Tibial nerve (tissue), 4 donors: ENCODE measurements around the gene AOC2. TPM values are rescaled to one million over a fixed set of nuclear protein-coding genes. Genes with fewer than 3 reads are reported as not detected.
"Not testable (repeated sequence)": the region's sequence is repeated elsewhere in the genome, so short reads cannot be mapped to it uniquely, and the experiment has no call there.

ENCODE experiments used
- DNase-seq, 2 donors: peaks; one replicate each; pipeline ENCODE4 v3.0.0-alpha.2; 2019; ENCODE audit warnings: low spot score in 2 of 2
- H3K27ac ChIP-seq, 4 donors: fragments of 200-600 bp; sonication (generic) in 3 of 4; one replicate each; pipeline ENCODE4 v1.5.1; 2017 to 2019; ENCODE audit warnings: mild to moderate bottlenecking in 1 of 4
- H3K27me3 ChIP-seq, 2 donors: fragments of 200-600 bp; sonication (generic) in 1 of 2; one replicate each; pipeline versions ENCODE4 v1.5.1 to v1.6.0; 2017 to 2019
- H3K36me3 ChIP-seq, 3 donors: fragments of 200-600 bp; sonication (generic); one replicate each; pipeline ENCODE4 v1.5.1; 2018 to 2019
- H3K4me1 ChIP-seq, 4 donors: fragments of 200-600 bp; sonication (generic) in 3 of 4; one replicate each; pipeline ENCODE4 v1.5.1; 2017 to 2019
- H3K4me3 ChIP-seq, 4 donors: fragments of 200-600 bp; sonication (generic) in 3 of 4; one replicate each; pipeline ENCODE4 v1.5.1; 2017 to 2019; ENCODE audit warnings: mild to moderate bottlenecking in 1 of 4, moderate library complexity in 1 of 4
- H3K9me3 ChIP-seq, 4 donors: fragments of 200-600 bp; sonication (generic) in 3 of 4; one replicate each; pipeline ENCODE4 v1.5.1; 2017 to 2019
- EP300 ChIP-seq, 2 donors: sonication (generic); formaldehyde crosslinking; IDR thresholded peaks; one replicate each; pipeline ENCODE4 v1.6.1; 2017; ENCODE audit warnings: antibody characterized with exemption in 2 of 2, mild to moderate bottlenecking in 1 of 2
- POLR2A ChIP-seq, 2 donors: fragments of 450-650 bp; IDR thresholded peaks; one replicate each; pipeline ENCODE4 v1.6.1; 2017; ENCODE audit warnings: antibody characterized with exemption in 2 of 2, mild to moderate bottlenecking in 2 of 2, moderate library complexity in 2 of 2
- WGBS, 2 donors: methylation state at CpG; one replicate each; pipeline ENCODE4 v1.1.5; 2018; 5-methylcytosine and 5-hydroxymethylcytosine counted together
- total RNA-seq, 4 donors: library from RNA; depleted of rRNA; stranded (reverse); fragments of >200 nt; gene quantifications; one replicate each; pipeline ENCODE4 v1.1.0, GENCODE V29; 2016
- TF ChIP-seq, protein P1 (sequence below), 5 experiments: fragments of 200-600 bp in 3 of 5; fragments of 450-650 bp in 2 of 5; sonication (generic) in 3 of 5; IDR thresholded peaks; one replicate each; pipeline ENCODE4 v1.5.1; 2016 to 2019; ENCODE audit warnings: antibody characterized with exemption in 5 of 5, mild to moderate bottlenecking in 3 of 5, moderate library complexity in 2 of 5

The AOC2 gene
- total RNA-seq, 4 donors from 2014 or later, result 2.0 to 3.3 (median 3.0) TPM

DNA sequence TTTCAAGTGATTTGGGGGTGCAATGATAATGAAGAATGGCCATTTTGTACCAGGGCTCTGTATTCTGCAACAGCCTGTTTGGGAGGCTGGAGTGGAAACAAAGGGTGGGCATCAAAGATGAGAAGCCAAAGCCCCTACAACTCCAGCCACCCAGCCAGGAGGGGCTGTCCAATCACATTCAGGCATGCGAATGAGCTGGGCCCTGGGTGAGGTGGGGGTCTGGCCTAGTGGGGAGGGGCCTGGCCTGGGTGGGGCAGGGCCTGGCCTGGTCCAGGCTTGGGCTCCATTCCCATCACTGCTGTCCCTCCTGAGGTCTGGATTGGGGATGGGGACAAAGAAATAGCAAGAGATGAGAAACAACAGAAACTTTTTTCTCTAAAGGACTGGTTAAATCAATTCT, 13.0 kb downstream of the AOC2 start:
- Histone ChIP-seq H3K36me3 (no peaks in the 10 kb centered on the region), H3K4me1 (no peaks in the 10 kb centered on the region), H3K4me3 (no peak overlapping the region), H3K27ac (no peak overlapping the region), H3K9me3 (no peaks in the 10 kb centered on the region), H3K27me3 (no peaks in the 10 kb centered on the region)
- 58 to 63% methylated on average over 1 of the region's 1 CpG for whole genome bisulfite sequencing, 2 donors
- no peak for DNase-seq
- TF ChIP-seq POLR2A (IDR thresholded peaks at IDR 0.05) (no peak), EP300 (IDR thresholded peaks at IDR 0.05) (no peak)
- TF ChIP-seq, protein P1, sequence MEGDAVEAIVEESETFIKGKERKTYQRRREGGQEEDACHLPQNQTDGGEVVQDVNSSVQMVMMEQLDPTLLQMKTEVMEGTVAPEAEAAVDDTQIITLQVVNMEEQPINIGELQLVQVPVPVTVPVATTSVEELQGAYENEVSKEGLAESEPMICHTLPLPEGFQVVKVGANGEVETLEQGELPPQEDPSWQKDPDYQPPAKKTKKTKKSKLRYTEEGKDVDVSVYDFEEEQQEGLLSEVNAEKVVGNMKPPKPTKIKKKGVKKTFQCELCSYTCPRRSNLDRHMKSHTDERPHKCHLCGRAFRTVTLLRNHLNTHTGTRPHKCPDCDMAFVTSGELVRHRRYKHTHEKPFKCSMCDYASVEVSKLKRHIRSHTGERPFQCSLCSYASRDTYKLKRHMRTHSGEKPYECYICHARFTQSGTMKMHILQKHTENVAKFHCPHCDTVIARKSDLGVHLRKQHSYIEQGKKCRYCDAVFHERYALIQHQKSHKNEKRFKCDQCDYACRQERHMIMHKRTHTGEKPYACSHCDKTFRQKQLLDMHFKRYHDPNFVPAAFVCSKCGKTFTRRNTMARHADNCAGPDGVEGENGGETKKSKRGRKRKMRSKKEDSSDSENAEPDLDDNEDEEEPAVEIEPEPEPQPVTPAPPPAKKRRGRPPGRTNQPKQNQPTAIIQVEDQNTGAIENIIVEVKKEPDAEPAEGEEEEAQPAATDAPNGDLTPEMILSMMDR (IDR thresholded peaks at IDR 0.05), result no peak

DNA sequence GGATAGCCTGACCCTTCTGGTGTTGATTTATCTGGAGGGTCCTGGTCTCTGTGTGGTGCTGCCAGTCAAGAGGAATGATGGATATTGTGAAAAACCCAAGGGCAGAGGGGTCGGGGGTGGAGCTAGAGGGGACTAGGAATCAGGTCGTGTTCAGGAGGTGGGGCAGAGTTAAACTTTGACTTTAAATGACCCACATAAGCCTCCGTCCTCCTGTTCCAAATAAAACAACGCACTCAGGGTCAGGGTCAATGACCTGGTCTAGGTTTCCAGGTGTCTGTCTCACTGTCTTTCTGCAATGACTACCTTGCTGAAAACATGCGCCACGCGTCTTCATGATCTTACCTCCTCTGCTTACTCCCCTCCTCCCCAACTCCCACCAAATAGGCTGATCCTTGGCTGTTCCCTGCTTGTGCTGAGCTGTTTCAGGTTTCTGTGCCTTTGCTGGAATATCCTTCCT, 21.3 kb downstream of the AOC2 start:
- 73 to 74% methylated on average over 7 of the region's 7 CpGs for WGBS, 2 donors
- no peak for DNase-seq
- Histone ChIP-seq H3K27me3 (no peaks in the 10 kb centered on the region), H3K4me3 (no peak overlapping the region), H3K4me1 (peaks cover 0 to 7% (median 0%) of the 10 kb centered on the region in 4 donors), H3K9me3 (peaks cover 0 to 3% (median 0%) of the 10 kb centered on the region in 4 donors), H3K36me3 (no peaks in the 10 kb centered on the region), H3K27ac (no peak overlapping the region)
- TF ChIP-seq, protein P1 (IDR thresholded peaks at IDR 0.05), result no peak

DNA sequence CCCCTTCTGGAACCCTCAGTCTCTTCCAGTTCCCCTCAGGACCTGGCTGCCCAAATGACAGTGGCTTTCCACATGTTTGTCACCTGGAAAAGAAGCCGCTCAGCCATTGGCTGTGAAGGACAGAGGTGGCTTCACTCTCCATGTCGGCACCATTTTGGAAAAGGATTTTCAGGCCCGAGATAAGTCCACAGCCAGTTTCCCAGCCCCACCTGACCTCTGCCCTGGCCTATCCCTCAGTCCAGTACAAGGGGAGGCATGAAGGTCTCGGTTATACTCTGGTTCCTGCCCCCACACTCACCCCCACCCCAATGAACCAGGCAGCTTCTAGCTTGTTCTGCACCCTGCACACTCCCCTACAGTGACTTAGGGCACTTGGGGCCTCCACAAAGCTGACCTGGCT, 21.8 kb downstream of the AOC2 start:
- H3K27me3 ChIP-seq, result no peaks in the 10 kb centered on the region
- peaks cover 0 to 7% (median 0%) of the 10 kb centered on the region in 4 donors for H3K4me1 ChIP-seq
- TF ChIP-seq, protein P1 (IDR thresholded peaks at IDR 0.05), result no peak
- no peak for TF ChIP-seq EP300 (IDR thresholded peaks at IDR 0.05)
- no peak for TF ChIP-seq POLR2A (IDR thresholded peaks at IDR 0.05)
- no peak overlapping the region for H3K4me3 ChIP-seq
- WGBS, 2 donors, result 83 to 90% methylated on average over 4 of the region's 4 CpGs
- H3K9me3 ChIP-seq, result peaks cover 0 to 9% (median 0%) of the 10 kb centered on the region in 4 donors
- no peak overlapping the region for H3K27ac ChIP-seq
- no peak for DNase-seq
- no peaks in the 10 kb centered on the region for H3K36me3 ChIP-seq

DNA sequence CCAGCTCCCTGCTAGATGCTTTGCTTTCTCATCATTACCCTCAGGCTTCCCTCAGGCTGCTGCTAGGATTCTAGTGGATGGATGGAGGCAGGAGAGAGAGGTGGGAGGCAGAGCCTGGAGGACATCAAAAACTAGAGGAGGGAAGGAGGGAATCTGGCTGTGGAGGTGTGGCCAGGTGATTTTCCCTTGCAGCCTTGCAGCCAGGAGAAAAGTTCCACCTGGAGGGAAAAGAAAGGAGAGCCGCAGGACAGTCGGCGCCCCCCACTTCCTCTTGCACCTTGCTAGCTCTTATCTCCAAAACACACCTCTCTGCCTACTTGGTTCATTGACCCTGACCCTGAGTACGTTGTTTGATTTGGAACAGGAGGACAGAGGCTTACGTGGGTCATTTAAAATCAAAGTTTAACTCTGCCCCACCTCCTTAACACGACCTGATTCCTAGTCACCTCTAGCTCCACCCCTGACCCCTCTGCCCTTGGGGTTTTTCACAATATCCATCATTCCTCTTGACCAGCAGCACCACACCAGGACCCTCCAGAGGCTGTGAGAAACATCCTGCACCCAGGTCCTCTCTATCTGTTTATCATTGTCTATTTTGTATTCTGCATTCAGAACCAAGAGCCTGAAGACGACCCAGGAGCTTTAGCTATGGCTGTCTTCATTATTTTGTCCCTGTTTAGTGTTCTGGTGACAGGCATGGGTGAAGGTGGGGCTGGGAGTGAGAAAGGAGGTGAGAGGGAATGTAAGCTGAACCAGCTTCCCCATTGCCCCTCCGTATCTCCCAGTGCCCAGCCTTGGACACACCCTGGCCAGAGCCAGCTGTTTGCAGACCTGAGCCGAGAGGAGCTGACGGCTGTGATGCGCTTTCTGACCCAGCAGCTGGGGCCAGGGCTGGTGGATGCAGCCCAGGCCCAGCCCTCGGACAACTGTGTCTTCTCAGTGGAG, 22.5 kb downstream of the AOC2 start:
- Histone ChIP-seq H3K27me3 (no peaks in the 10 kb centered on the region), H3K27ac (no peak overlapping the region), H3K4me3 (no peak overlapping the region), H3K9me3 (peaks cover 0 to 9% (median 0%) of the 10 kb centered on the region in 4 donors), H3K4me1 (peaks cover 0 to 7% (median 0%) of the 10 kb centered on the region in 4 donors), H3K36me3 (no peaks in the 10 kb centered on the region)
- 60 to 61% methylated on average over 8 to 10 of the region's 12 CpGs for WGBS, 2 donors
- TF ChIP-seq EP300 (IDR thresholded peaks at IDR 0.05) (no peak), POLR2A (IDR thresholded peaks at IDR 0.05) (no peak)
- TF ChIP-seq, protein P1 (IDR thresholded peaks at IDR 0.05), result no peak
- DNase-seq, result no peak

DNA sequence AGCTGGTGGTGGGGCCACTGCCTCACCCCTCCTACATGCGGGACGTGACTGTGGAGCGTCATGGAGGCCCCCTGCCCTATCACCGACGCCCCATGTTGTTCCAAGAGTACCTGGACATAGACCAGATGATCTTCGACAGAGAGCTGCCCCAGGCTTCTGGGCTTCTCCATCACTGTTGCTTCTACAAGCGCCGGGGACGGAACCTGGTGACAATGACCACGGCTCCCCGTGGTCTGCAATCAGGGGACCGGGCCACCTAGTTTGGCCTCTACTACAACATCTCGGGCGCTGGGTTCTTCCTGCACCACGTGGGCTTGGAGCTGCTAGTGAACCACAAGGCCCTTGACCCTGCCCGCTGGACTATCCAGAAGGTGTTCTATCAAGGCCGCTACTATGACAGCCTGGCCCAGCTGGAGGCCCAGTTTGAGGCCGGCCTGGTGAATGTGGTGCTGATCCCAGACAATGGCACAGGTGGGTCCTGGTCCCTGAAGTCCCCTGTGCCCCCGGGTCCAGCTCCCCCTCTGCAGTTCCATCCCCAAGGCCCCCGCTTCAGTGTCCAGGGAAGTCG, 23.4 kb downstream of the AOC2 start:
- not testable (repeated sequence) for H3K36me3 ChIP-seq, H3K4me3 ChIP-seq, H3K27me3 ChIP-seq, DNase-seq, H3K27ac ChIP-seq, H3K9me3 ChIP-seq, H3K4me1 ChIP-seq
- WGBS, 2 donors, result 93 to 100% methylated on average over 1 to 17 of the region's 21 CpGs
